Measurements from ENCODE around the gene RHBDL2. TPM values are rescaled to one million over a fixed set of nuclear protein-coding genes. Genes with fewer than 3 reads are reported as not detected.
A peak's percentile ranks its signal among the peaks of the same experiment; 100 is the strongest.
"Not testable (repeated sequence)": the region's sequence is repeated elsewhere in the genome, so short reads cannot be mapped to it uniquely, and the experiment has no call there.

RHBDL2 gene
- total and polyA plus RNA-seq, 4 experiments from 2014 or later = not detected

DNA sequence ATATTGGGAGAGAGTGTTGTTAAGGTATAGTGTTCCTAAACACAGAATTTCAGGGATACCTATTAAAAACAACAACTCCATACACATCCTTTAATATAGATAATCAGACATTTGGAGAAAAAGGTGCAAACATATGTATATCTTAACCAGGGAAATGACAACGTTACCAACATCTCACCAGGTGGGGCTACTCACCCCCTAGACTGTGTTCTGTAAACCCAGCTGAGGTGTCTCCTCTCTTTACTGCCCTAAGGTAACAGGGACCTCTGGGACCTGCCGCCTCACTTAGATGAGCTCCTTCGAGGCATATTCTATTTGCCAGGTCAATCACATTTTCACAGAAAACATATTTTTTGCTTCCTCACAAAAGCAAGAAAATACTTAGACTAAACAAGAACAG lies 95.4 kb downstream of the RHBDL2 start:
- ChIA-PET CTCF (ENCODE audit: partially characterized antibody) (interaction anchor here (1.3 to 2.6 kb wide), 4 partner anchors 9 to 246 kb away, joined by 3 to 14 read pairs (median 11); no protein-coding TSS in a partner anchor), POLR2A (ENCODE audit: partially characterized antibody) (interaction anchor here (1.0 kb wide), 1 partner anchor 13 kb away, joined by 3 read pairs; the partner anchor contains the start of gene RRAGC)
- H3K27ac ChIP-seq (ENCODE audit: low read depth, low read length) = no peak overlapping the region
- no peaks in the 10 kb centered on the region for H3K27me3 ChIP-seq (ENCODE audit: insufficient read depth, low read length)
- no peaks in the 10 kb centered on the region for H3K4me1 ChIP-seq (ENCODE audit: insufficient read depth, low read length)
- peaks cover 33% of the 10 kb centered on the region for H3K36me3 ChIP-seq (ENCODE audit: insufficient read depth, low read length)
- no peak overlapping the region for H3K4me3 Mint-ChIP-seq
- intact Hi-C loops (cut with micrococcal nuclease) = loop anchor here (1.0 kb wide), 1 partner anchor 246 kb away; no protein-coding TSS in a partner anchor
- H3K9me3 Mint-ChIP-seq = peaks cover 0 to 3% (median 0%) of the 10 kb centered on the region in 8 donors
- peaks cover 10 to 23% (median 15%) of the 10 kb centered on the region in 4 donors for H3K4me1 Mint-ChIP-seq
- peaks cover 50 to 63% of the 10 kb centered on the region in 2 donors for H3K36me3 Mint-ChIP-seq
- H3K9me3 ChIP-seq (ENCODE audit: control insufficient read depth in 1 of 2, low read length in 2 of 2) = no peaks in the 10 kb centered on the region
- no peaks in the 10 kb centered on the region for H3K27me3 Mint-ChIP-seq
- no peak overlapping the region for H3K4me3 ChIP-seq (ENCODE audit: low read length in 2 of 2)
- DNase-seq = no peak
- peak overlapping the region in 1 of 7 donors; percentile 59 for H3K27ac Mint-ChIP-seq

- H3K4me3 ChIP-seq (ENCODE audit: low read length in 2 of 2); DNase-seq; H3K9me3 ChIP-seq (ENCODE audit: control insufficient read depth in 1 of 2, low read length in 2 of 2); H3K27me3 Mint-ChIP-seq; H3K27me3 ChIP-seq (ENCODE audit: insufficient read depth, low read length); H3K4me3 Mint-ChIP-seq; H3K27ac ChIP-seq (ENCODE audit: low read depth, low read length); POLR2A ChIA-PET (ENCODE audit: partially characterized antibody); intact Hi-C loops (cut with micrococcal nuclease); H3K9me3 Mint-ChIP-seq; H3K4me1 ChIP-seq (ENCODE audit: insufficient read depth, low read length): not testable (repeated sequence)
- peak overlapping the region in 1 of 7 donors; percentile 81 for H3K27ac Mint-ChIP-seq
- CTCF ChIA-PET (ENCODE audit: partially characterized antibody) = interaction anchor here (2.0 to 2.6 kb wide), 3 partner anchors 8 to 247 kb away, joined by 10 to 14 read pairs (median 12); no protein-coding TSS in a partner anchor
- peaks cover 17 to 28% (median 20%) of the 10 kb centered on the region in 4 donors for H3K4me1 Mint-ChIP-seq
- peaks cover 27% of the 10 kb centered on the region for H3K36me3 ChIP-seq (ENCODE audit: insufficient read depth, low read length)
- H3K36me3 Mint-ChIP-seq = peaks cover 50 to 63% of the 10 kb centered on the region in 2 donors
Observed at GRCh38 chr1:38845088-38845487, 96.5 kb downstream of the RHBDL2 start.

DNA sequence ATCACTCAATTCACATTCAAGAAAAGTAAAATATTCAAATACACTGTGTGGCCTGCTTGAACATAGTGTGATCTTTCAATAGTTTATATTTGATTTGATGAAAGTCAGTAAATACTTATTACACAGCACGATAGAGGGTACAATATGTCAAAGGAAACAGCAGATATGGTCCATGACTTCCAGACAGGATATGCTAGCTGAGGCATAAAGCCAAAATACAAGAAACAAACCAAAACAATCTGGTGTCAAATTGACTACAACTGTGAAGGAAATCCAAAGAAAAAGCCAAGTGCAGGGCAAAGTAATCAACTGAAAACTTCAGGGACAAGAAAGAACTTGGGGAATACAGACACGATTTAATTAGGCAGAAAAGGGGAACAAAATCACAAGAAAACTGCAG lies 101.3 kb downstream of the RHBDL2 start:
- no peak overlapping the region for H3K27ac ChIP-seq (ENCODE audit: low read depth, low read length)
- Mint-ChIP-seq H3K27me3 (no peaks in the 10 kb centered on the region), H3K36me3 (peaks cover 51 to 64% of the 10 kb centered on the region in 2 donors), H3K9me3 (peaks cover 0 to 3% (median 0%) of the 10 kb centered on the region in 8 donors), H3K4me3 (no peak overlapping the region), H3K4me1 (peaks cover 14 to 20% (median 17%) of the 10 kb centered on the region in 4 donors), H3K27ac (peak overlapping the region in 5 of 7 donors; percentile 14 to 82 (median 63))
- H3K9me3 ChIP-seq (ENCODE audit: control insufficient read depth in 1 of 2, low read length in 2 of 2) = no peaks in the 10 kb centered on the region
- POLR2A ChIA-PET (ENCODE audit: partially characterized antibody) = no interaction called here
- H3K4me3 ChIP-seq (ENCODE audit: low read length in 2 of 2) = no peak overlapping the region
- no peaks in the 10 kb centered on the region for H3K4me1 ChIP-seq (ENCODE audit: insufficient read depth, low read length)
- peaks cover 25% of the 10 kb centered on the region for H3K36me3 ChIP-seq (ENCODE audit: insufficient read depth, low read length)
- H3K27me3 ChIP-seq (ENCODE audit: insufficient read depth, low read length) = no peaks in the 10 kb centered on the region
- DNase-seq = no peak
- CTCF ChIA-PET (ENCODE audit: partially characterized antibody) = no interaction called here
- intact Hi-C loops (cut with micrococcal nuclease) = no loop called here

- no peak for DNase-seq
- peaks cover 42 to 55% of the 10 kb centered on the region in 2 donors for H3K36me3 Mint-ChIP-seq
- CTCF ChIA-PET (ENCODE audit: partially characterized antibody) = no interaction called here
- peaks cover 10 to 14% (median 11%) of the 10 kb centered on the region in 4 donors for H3K4me1 Mint-ChIP-seq
- intact Hi-C loops (cut with micrococcal nuclease) = loop anchor here (5.0 kb wide), 1 partner anchor 947 kb away; no protein-coding TSS in a partner anchor
- Histone ChIP-seq H3K4me1 (ENCODE audit: insufficient read depth, low read length) (no peaks in the 10 kb centered on the region), H3K27ac (ENCODE audit: low read depth, low read length) (no peak overlapping the region), H3K36me3 (ENCODE audit: insufficient read depth, low read length) (peaks cover 25% of the 10 kb centered on the region), H3K27me3 (ENCODE audit: insufficient read depth, low read length) (no peaks in the 10 kb centered on the region), H3K9me3 (ENCODE audit: control insufficient read depth in 1 of 2, low read length in 2 of 2) (no peaks in the 10 kb centered on the region), H3K4me3 (ENCODE audit: low read length in 2 of 2) (no peak overlapping the region)
- H3K9me3 Mint-ChIP-seq = no peaks in the 10 kb centered on the region
- POLR2A ChIA-PET (ENCODE audit: partially characterized antibody) = no interaction called here
- no peak overlapping the region for H3K4me3 Mint-ChIP-seq
- H3K27me3 Mint-ChIP-seq = no peaks in the 10 kb centered on the region
- H3K27ac Mint-ChIP-seq = no peak overlapping the region
Observed at GRCh38 chr1:38839363-38839762, 102.3 kb downstream of the RHBDL2 start.

- Mint-ChIP-seq H3K36me3 (peaks cover 26 to 35% of the 10 kb centered on the region in 2 donors), H3K4me1 (peaks cover 3 to 14% (median 5%) of the 10 kb centered on the region in 4 donors)
- intact Hi-C loops (cut with micrococcal nuclease) = loop anchor here (5.0 kb wide), 1 partner anchor 944 kb away; no protein-coding TSS in a partner anchor
- H3K27ac ChIP-seq (ENCODE audit: low read depth, low read length); H3K27me3 ChIP-seq (ENCODE audit: insufficient read depth, low read length); H3K27me3 Mint-ChIP-seq; H3K9me3 ChIP-seq (ENCODE audit: control insufficient read depth in 1 of 2, low read length in 2 of 2); POLR2A ChIA-PET (ENCODE audit: partially characterized antibody); H3K9me3 Mint-ChIP-seq; DNase-seq; H3K4me3 ChIP-seq (ENCODE audit: low read length in 2 of 2); H3K4me1 ChIP-seq (ENCODE audit: insufficient read depth, low read length); H3K4me3 Mint-ChIP-seq; H3K27ac Mint-ChIP-seq: not testable (repeated sequence)
- CTCF ChIA-PET (ENCODE audit: partially characterized antibody) = interaction anchor here (0.7 to 3.0 kb wide), 7 partner anchors 10 to 846 kb away, joined by 3 to 11 read pairs (median 4); partner anchors contain the start of gene SF3A3
- H3K36me3 ChIP-seq (ENCODE audit: insufficient read depth, low read length) = peaks cover 16% of the 10 kb centered on the region
Observed at GRCh38 chr1:38836316-38836715, 105.3 kb downstream of the RHBDL2 start.

Other genes with a start within 250 kb of the RHBDL2 start
- 10 to 100 TPM; 24.5 to 25.2 TPM for gene RRAGC, start 82.1 kb downstream of the RHBDL2 start, total RNA-seq
- gene RRAGC, start 82.1 kb downstream of the RHBDL2 start, polyA plus RNA-seq = 1 to 10 TPM; 8.8 to 9.0 TPM
- gene MYCBP, start 68.5 kb downstream of the RHBDL2 start, total RNA-seq = 10 to 100 TPM; 13.4 to 15.4 TPM
- 10 to 100 TPM; 55.6 to 77.8 TPM for gene MYCBP, start 68.5 kb downstream of the RHBDL2 start, polyA plus RNA-seq
- not detected for gene GJA9, start 60.2 kb downstream of the RHBDL2 start, total RNA-seq
- not detected for gene GJA9, start 60.2 kb downstream of the RHBDL2 start, polyA plus RNA-seq
- 10 to 100 TPM; 79.6 to 84.9 TPM for gene AKIRIN1, start 49.4 kb upstream of the RHBDL2 start, total RNA-seq
- gene AKIRIN1, start 49.4 kb upstream of the RHBDL2 start, polyA plus RNA-seq = 100 to 1,000 TPM; 129 to 131 TPM
- 100 to 1,000 TPM; 122 to 125 TPM for gene NDUFS5, start 84.5 kb upstream of the RHBDL2 start, total RNA-seq
- gene NDUFS5, start 84.5 kb upstream of the RHBDL2 start, polyA plus RNA-seq = 100 to 1,000 TPM; 616 to 665 TPM

All from CD4-positive, alpha-beta memory T cell (primary cell).